H1 (cell line): ENCODE results near the gene CD44. TPM values are rescaled to one million over a fixed set of nuclear protein-coding genes. Genes with fewer than 3 reads are reported as not detected.

Experiments used
- BACH1 ChIP-seq: IDR thresholded peaks from 2 replicates; pipeline ENCODE4 v1.6.1; 2012; ENCODE audit warnings: low read length, improper control_type of control experiment
- BCL11A ChIP-seq, 2 experiments: IDR thresholded peaks; one replicate each; pipeline ENCODE4 v1.6.1; 2011; ENCODE audit warnings: low read depth in 2 of 2, low read length in 2 of 2, mild to moderate bottlenecking in 2 of 2
- EGR1 ChIP-seq: IDR thresholded peaks from 2 replicates; pipeline ENCODE4 v1.6.1; 2011; ENCODE audit warnings: low read depth, low read length, borderline replicate concordance
- MAFK ChIP-seq: IDR thresholded peaks from 2 replicates; pipeline ENCODE4 v1.6.1; 2012; ENCODE audit warnings: low read depth, mild to moderate bottlenecking, improper control_type of control experiment, low read length
- POLR2A ChIP-seq, 2 experiments: IDR thresholded peaks; 1 replicate in 1 of 2; 2 replicates in 1 of 2; pipeline ENCODE4 v1.6.1; 2011; ENCODE audit warnings: low read depth in 2 of 2, low read length in 2 of 2, mild to moderate bottlenecking in 2 of 2; ENCODE audit errors: control extremely low read depth in 1 of 2
- SP1 ChIP-seq: IDR thresholded peaks from 2 replicates; pipeline ENCODE4 v1.6.1; 2011; ENCODE audit warnings: low read depth, low read length
- SUZ12 ChIP-seq: fragments of 200-600 bp; sonication (generic); IDR thresholded peaks from 2 replicates; pipeline ENCODE4 v1.6.1; 2012; ENCODE audit warnings: mild to moderate bottlenecking, inconsistent platforms, low read length, moderate library complexity, mixed read lengths
- YY1 ChIP-seq: IDR thresholded peaks from 2 replicates; pipeline ENCODE4 v1.6.1; 2011; ENCODE audit warnings: low read depth, mild to moderate bottlenecking, low read length
- polyA plus RNA-seq, 7 experiments: library from polyadenylated mRNA; depleted of rRNA in 3 of 7; stranded (reverse) in 5 of 7; unstranded in 2 of 7; fragments of >200 nt in 5 of 7; fragments of 200-250 nt in 2 of 7; gene quantifications; 1 replicate in 5 of 7; 2 replicates in 1 of 7; 4 replicates in 1 of 7; pipeline versions ENCODE4 v1.2.1 to v1.2.3, GENCODE V29; 2011 to 2013; ENCODE audit warnings: missing spikeins in 2 of 7, mixed read lengths in 2 of 7
- total RNA-seq: library from RNA; stranded (reverse); fragmentation: NEBNext Ultra II Directional; extraction: Animal tissue kit (Norgen Biotek cat#: 25700); gene quantifications from 2 replicates; pipeline ENCODE4 v1.2.1, GENCODE V29; 2021

CD44 gene
- total and polyA plus RNA-seq, 2 of the 8 experiments (the other 6 are each of a cell fraction or from before 2014, with no cell fraction given), result 11.8 to 13.7 TPM

GRCh38 chr11:35157814-35158700 is 19.1 kb downstream of the CD44 start (continued):
- TF ChIP-seq SUZ12, result no peak
- TF ChIP-seq POLR2A (IDR thresholded peaks at IDR 0.05; ENCODE audit: control extremely low read depth in 1 of 2, low read depth in 2 of 2, low read length in 2 of 2), result no peak
- TF ChIP-seq MAFK, result no peak
- no peak for TF ChIP-seq SP1
- TF ChIP-seq BACH1, result no peak
- TF ChIP-seq EGR1, result no peak
- TF ChIP-seq YY1, result no peak
- TF ChIP-seq BCL11A (IDR thresholded peaks at IDR 0.05; ENCODE audit: low read depth in 2 of 2, low read length in 2 of 2), result no peak
